Hindlimb muscle (tissue), 1 donor: Measurements from ENCODE around the gene DGKB. TPM values are rescaled to one million over a fixed set of nuclear protein-coding genes. Genes with fewer than 3 reads are reported as not detected.

ENCODE experiments used
- DNase-seq: peaks from one replicate; pipeline ENCODE4 v3.0.0-alpha.2; 2013
- polyA plus RNA-seq: library from polyadenylated mRNA; unstranded; fragments of 120-200 nt; gene quantifications from one replicate; pipeline ENCODE4 v1.2.1, GENCODE V29; 2013; ENCODE audit not compliant: insufficient read length

Gene DGKB
- polyA plus RNA-seq, 1 donor, result 0.35 TPM

- DNase-seq, result no peak
These were observed 706.7 kb downstream of the DGKB start for GRCh38 chr7:14195871-14196270.

- no peak for DNase-seq
These were observed 707.5 kb downstream of the DGKB start for GRCh38 chr7:14195079-14195478.

GRCh38 chr7:14191686-14192098 lies 710.9 kb downstream of the DGKB start:
- DNase-seq, result no peak

GRCh38 chr7:14184292-14184864 lies 718.2 kb downstream of the DGKB start:
- DNase-seq, result no peak

- DNase-seq, result no peak
These were observed 722.8 kb downstream of the DGKB start for GRCh38 chr7:14179781-14180180.

- no peak for DNase-seq
These were observed 724.7 kb downstream of the DGKB start for GRCh38 chr7:14177876-14178275.

- no peak for DNase-seq
These were observed 731.7 kb downstream of the DGKB start for GRCh38 chr7:14170872-14171271.

- DNase-seq, result no peak
These were observed 744.4 kb downstream of the DGKB start for GRCh38 chr7:14158111-14158510.

- no peak for DNase-seq
These were observed 746.1 kb downstream of the DGKB start for GRCh38 chr7:14156436-14156835.

GRCh38 chr7:14148974-14149373 lies 753.6 kb downstream of the DGKB start:
- DNase-seq, result no peak

- DNase-seq, result no peak
These were observed 755.0 kb downstream of the DGKB start for GRCh38 chr7:14147532-14147931.

GRCh38 chr7:14144538-14144937 lies 758.0 kb downstream of the DGKB start:
- DNase-seq, result no peak

- DNase-seq, result no peak
These were observed 758.4 kb downstream of the DGKB start for GRCh38 chr7:14144109-14144508.

GRCh38 chr7:14137676-14138075 lies 764.9 kb downstream of the DGKB start:
- no peak for DNase-seq

- DNase-seq, result no peak
These were observed 768.8 kb downstream of the DGKB start for GRCh38 chr7:14133752-14134151.

- DNase-seq, result no peak
These were observed 776.6 kb downstream of the DGKB start for GRCh38 chr7:14125998-14126397.

GRCh38 chr7:14124716-14125115 lies 777.8 kb downstream of the DGKB start:
- no peak for DNase-seq

- no peak for DNase-seq
These were observed 778.6 kb downstream of the DGKB start for GRCh38 chr7:14123923-14124322.

GRCh38 chr7:14115701-14116100 lies 786.9 kb downstream of the DGKB start:
- DNase-seq, result no peak

- no peak for DNase-seq
These were observed 797.7 kb downstream of the DGKB start for GRCh38 chr7:14104861-14105260.

- DNase-seq, result no peak
These were observed 806.4 kb downstream of the DGKB start for GRCh38 chr7:14096159-14096558.

- no peak for DNase-seq
These were observed 807.2 kb downstream of the DGKB start for GRCh38 chr7:14095233-14095950.
